HG02678 (cell line): ENCODE results near the gene H3-3A.
A peak's percentile ranks its signal among the peaks of the same experiment; 100 is the strongest.

Source experiments
- ATAC-seq: cut with Tn5 transposase; IDR thresholded peaks from one replicate; pipeline ENCODE4 v1.9.1; 2021; ENCODE audit warnings: mild to moderate bottlenecking, moderate library complexity; ENCODE audit not compliant: unreplicated experiment

Gene H3-3A

GRCh38 chr1:226062558-226063223 is at the start of gene H3-3A:
TSS of gene H3-3A (plus strand) at chr1:226062716. CDS start at chr1:226064352, 1,636 bp downstream.
- ATAC-seq, result peak; percentile 75

DNA sequence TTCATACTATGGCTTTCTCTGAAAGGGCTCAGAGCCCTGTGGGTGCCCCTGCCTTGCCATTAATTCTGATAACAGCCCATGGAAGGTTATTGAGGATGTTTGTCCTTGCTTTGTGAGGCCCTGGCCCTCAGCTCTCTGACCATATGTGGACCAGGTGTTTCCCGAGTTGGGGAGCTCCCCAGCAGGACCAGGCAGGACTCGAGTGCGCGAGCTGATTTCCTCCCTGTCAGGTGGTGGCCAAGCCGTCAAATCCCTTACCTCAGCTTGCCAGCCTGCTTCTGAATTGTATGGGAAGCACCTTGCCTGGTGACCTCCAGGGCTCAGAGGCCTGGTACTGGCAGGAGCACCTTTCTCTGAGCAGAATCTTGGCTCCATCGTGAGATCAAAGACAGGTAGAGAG is 45.4 kb upstream of the H3-3A start:
- no peak for ATAC-seq

GRCh38 chr1:226019572-226019971 is 42.9 kb upstream of the H3-3A start:
- ATAC-seq, result no peak

DNA sequence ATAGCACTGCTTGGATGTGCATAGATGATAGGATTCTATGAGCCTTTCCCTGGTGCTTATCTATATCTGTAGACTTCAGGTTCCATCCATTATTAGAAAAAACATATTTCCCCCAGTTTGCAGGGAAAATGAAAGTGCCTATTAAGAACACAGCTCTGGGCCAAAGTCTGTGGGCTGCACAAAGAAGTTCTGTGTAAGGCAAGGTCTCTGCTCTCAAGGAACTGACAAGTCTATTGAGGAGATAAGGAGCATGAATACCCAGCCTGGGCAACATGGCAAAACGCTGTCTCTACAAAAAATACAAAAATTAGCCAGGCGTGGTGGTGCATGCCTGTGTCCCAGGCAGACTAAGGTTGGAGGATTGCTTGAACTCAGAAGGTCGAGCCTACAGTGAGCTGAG is 41.1 kb upstream of the H3-3A start:
- ATAC-seq, result no peak

- ATAC-seq, result no peak
Measured at GRCh38 chr1:226021801-226022200, 40.7 kb upstream of the H3-3A start.

GRCh38 chr1:226023735-226024134 is 38.8 kb upstream of the H3-3A start:
- ATAC-seq, result no peak

- no peak for ATAC-seq
Measured at GRCh38 chr1:226026833-226027232, 35.7 kb upstream of the H3-3A start.

DNA sequence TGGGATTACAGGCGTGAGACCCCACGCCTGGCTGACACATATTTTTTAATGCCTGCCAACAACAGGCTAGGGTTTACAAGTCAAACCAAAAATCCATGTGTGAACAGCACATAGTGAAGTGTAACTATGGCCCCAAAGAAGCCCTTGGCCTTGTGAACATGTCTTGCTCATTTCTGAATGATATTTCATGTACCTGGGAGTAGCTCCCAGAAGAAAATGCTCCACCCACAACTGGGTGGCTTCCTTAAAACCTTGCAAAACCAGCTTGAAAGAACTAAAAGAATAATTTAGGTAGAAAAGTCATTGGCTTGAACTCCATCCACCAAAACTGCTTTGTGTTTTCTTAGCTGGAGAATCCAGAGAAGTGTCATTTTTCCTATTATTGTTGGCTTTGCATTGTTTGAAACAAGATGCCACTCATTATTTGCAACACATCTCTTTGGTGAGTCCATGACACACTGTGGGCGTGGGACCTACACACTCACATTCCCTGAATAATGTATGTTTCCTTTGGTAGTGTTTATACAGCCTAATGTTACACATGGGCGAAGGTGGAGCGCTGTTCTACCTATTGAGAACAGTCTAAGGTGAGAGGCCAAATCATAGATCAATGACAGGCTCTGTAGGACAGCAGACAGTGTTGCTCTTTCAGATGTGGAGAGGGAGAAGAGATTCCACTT is 34.8 kb upstream of the H3-3A start:
- no peak for ATAC-seq

- ATAC-seq, result peak; percentile 89
Measured at GRCh38 chr1:226029093-226029496, 33.4 kb upstream of the H3-3A start.

DNA sequence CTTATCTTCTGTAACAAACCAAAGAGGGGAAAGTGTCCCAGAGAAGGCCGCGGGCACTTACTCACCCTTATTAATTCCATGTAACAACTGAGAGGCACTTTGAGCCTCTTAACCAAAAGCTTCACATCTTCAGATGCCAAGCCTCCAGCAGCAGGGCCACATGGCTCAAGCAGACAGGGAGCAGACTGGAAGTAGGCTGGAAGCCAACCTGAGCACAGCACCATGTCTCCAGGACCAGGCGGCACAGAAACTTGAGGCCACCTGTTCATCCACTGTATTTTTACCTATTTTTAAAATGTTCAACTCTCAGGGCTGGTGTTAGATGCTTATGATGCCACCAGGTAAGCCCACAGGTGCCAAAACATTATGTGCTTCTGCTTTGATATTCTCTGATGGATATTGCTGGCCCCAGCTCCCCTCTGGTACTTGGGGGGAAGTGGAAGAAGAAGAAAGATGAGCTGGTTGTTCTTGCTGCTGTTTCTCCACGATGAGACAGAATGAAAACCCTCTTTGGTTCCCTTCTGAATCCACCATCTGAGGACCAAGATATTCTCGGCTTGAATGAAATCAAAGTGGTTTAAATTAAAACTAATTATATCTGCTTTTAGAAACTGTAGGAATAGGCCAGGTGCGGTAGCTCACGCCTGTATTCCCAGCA is 32.8 kb upstream of the H3-3A start:
- ATAC-seq, result no peak

DNA sequence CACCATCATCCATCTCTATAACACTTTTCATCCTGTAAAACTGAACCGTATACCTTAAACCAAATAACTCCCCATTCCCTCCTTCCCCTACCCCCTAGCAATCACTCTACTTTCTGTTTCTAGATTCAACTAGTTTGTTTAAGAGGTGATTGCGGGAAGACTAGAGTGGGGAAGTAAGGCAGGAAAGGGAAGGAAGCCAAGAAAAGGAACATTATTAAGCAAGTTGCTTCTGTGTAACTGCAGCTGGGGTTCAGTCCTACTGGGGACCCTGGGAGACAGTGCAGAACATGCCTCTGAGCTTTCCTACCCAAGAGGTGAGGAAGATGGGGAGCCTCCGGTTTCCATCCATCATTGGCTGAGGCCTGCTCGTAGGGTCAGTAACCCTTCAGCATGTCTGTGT is 28.9 kb upstream of the H3-3A start:
- ATAC-seq, result no peak

DNA sequence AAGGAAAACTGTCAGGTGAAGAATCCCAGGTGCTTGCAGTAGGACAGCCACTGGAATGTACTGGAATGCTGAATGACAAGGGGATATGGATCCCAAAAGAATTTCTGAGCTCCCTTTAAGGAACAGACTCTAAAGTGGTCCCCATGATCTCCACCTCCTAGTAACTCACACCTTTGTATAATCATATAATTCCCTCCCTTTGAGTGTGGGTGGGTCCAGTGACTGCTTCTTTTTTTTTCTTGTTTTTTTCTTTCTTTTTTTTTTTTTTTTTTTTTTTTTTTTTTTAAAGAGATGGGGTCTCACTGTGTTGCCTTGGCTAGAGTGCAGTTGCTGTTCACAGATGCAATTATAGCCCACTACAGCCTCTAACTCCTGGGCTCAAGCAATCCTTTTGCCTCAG is 28.5 kb upstream of the H3-3A start:
- ATAC-seq, result no peak

- ATAC-seq, result no peak
Measured at GRCh38 chr1:226034482-226034881, 28.0 kb upstream of the H3-3A start.

DNA sequence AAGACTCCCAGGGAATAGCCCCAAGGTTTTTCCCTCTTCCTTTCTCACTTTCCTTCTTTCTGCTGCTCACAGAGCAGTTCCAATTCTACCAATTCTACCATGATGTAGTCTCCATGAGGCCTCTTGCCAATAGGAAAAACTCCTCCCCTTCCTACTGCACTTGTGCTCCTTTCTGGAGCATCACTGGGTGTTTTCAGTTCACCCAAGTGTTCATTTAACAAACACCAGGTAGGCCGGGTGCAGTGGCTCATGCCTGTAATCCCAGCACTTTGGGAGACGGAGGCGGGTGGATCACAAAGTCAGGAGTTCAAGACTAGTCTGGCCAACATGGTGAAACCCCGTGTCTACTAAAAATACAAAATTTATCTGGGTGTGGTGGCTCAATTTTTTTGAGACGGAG is 26.6 kb upstream of the H3-3A start:
- no peak for ATAC-seq

GRCh38 chr1:226038661-226039060 is 23.9 kb upstream of the H3-3A start:
- ATAC-seq, result no peak

GRCh38 chr1:226041419-226041818 is 21.1 kb upstream of the H3-3A start:
- no peak for ATAC-seq

GRCh38 chr1:226044514-226045101 is 17.9 kb upstream of the H3-3A start:
- ATAC-seq, result no peak

DNA sequence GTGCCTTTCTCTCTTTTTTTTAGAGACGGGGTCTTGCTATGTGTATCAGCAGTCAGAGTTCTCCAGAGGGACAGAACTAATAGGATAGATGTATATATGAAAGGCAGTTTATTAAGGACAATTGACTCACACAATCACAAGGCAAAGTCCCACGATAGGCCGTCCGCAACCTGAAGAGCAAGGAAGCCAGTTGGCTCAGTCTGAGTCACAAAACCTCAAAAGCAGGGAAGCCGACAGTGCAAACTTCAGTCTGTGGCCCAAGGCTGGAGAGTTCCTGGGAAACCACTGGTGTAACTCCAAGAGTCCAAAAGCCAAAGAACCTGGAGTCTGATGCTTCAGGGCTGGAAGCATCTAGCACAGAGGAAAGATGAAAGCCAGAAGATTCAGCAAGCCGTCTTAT is 16.3 kb upstream of the H3-3A start:
- ATAC-seq, result no peak

DNA sequence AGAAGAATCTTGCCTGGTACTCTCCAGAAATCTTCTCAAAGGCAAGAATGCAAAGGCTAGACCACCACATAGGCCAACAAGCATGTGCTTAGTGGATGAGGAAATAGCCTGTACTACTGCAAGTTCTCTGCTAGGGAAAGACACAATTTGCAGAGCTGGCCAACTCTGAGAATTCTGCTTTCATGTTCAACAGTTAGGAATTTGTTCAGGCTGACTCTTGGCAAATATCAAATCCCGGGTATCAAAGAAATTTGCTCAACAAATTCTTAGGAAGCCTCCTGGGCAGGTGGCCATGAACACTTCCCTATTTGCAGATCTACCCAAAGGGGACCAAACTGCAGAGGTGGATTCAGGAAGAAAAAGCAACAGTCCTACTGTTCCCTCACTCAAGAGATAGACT is 15.0 kb upstream of the H3-3A start:
- ATAC-seq, result no peak

DNA sequence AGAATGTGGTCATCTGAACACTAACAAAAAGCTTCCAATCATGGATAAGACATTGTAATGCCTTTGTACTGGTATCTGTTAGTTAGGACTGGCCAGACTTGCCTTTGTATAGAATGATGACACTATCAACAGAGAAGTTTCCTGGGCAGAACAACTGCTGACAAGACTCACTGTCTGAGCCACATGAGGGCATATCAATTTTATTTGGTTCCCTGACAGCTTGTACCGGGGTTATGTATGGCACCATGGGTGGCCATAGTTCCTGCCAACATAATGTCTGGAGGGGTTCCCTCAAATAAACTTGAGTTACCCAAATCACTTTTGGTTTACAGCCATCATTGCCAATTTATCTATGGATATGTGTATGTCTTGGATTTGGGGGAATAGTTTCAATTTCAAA is 13.6 kb upstream of the H3-3A start:
- ATAC-seq, result no peak

DNA sequence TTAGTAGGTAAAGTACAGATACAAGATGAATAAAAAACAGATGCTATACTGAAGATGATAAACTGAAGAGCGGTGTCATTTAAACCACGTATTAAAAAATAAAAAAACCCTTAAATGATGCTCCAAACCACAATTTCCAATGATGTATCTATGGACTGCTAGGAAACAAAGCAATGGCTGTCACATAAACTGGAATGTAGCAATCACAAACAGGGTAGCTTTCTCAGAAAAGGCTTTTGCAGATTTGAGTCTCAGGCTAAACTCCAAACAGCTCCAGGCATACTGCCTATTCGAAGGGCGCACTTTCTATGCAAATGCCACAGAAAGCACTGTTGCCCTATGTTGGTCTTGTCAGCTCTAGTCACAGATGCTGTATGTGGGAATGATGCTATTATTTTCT is 12.4 kb upstream of the H3-3A start:
- ATAC-seq, result no peak

DNA sequence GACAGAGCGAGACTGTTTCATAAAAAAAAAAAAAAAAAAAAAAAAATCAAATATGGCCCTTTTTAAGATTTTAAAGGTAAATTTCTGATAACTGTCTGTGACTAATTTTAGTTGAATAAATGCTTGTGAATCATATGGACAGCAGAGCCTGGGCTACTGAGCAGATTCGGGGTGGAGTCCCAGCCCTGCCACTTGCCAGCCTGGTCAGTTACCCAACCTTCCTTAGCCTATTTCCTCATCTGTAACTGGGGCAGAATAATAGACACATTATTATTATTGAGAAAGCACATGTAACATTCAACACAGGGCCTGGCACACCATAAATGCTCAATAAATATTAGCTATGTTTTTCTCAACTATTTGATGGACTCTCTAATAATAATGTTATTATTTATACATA is 11.2 kb upstream of the H3-3A start:
- no peak for ATAC-seq
